ENCODE measurements around the gene UBAC1. TPM values are rescaled to one million over a fixed set of nuclear protein-coding genes. Genes with fewer than 3 reads are reported as not detected.

Gene UBAC1
- polyA plus RNA-seq, 1 donor from 2014 or later: 19.5 TPM

Other genes with a start within 250 kb of the UBAC1 start
- 2.7 TPM for gene CAMSAP1, start 53.8 kb downstream of the UBAC1 start, polyA plus RNA-seq
- gene NACC2, start 133.9 kb upstream of the UBAC1 start, polyA plus RNA-seq: 0.78 TPM
- 30.3 TPM for gene TMEM250, start 157.5 kb upstream of the UBAC1 start, polyA plus RNA-seq
- not detected for gene LHX3, start 243.8 kb upstream of the UBAC1 start, polyA plus RNA-seq